ENCODE data around the gene BAZ1A. TPM values are rescaled to one million over a fixed set of nuclear protein-coding genes. Genes with fewer than 3 reads are reported as not detected.

The BAZ1A gene
- total RNA-seq, 1 donor from 2014 or later = 39.4 TPM

- TF ChIP-seq, protein P1, sequence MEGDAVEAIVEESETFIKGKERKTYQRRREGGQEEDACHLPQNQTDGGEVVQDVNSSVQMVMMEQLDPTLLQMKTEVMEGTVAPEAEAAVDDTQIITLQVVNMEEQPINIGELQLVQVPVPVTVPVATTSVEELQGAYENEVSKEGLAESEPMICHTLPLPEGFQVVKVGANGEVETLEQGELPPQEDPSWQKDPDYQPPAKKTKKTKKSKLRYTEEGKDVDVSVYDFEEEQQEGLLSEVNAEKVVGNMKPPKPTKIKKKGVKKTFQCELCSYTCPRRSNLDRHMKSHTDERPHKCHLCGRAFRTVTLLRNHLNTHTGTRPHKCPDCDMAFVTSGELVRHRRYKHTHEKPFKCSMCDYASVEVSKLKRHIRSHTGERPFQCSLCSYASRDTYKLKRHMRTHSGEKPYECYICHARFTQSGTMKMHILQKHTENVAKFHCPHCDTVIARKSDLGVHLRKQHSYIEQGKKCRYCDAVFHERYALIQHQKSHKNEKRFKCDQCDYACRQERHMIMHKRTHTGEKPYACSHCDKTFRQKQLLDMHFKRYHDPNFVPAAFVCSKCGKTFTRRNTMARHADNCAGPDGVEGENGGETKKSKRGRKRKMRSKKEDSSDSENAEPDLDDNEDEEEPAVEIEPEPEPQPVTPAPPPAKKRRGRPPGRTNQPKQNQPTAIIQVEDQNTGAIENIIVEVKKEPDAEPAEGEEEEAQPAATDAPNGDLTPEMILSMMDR (conservative IDR thresholded peaks at IDR 0.05; ENCODE audit: low read depth, low read length) = no peak
- DNase-seq (ENCODE audit: low read depth) = no peak
- peak overlapping the region; percentile 67 for H3K4me3 ChIP-seq (ENCODE audit: low read depth, low read length)
These were observed 1.4 kb downstream of the BAZ1A start for GRCh38 chr14:34873589-34874385.

- peak; percentile 37 for DNase-seq (ENCODE audit: low read depth)
- TF ChIP-seq, protein P1 (conservative IDR thresholded peaks at IDR 0.05; ENCODE audit: low read depth, low read length) = no peak
- peak overlapping the region; percentile 67 for H3K4me3 ChIP-seq (ENCODE audit: low read depth, low read length)
These were observed 2.2 kb downstream of the BAZ1A start for GRCh38 chr14:34872822-34873588.

- TF ChIP-seq, protein P1 (conservative IDR thresholded peaks at IDR 0.05; ENCODE audit: low read depth, low read length) = no peak
- DNase-seq (ENCODE audit: low read depth) = no peak
These were observed 8.0 kb downstream of the BAZ1A start for GRCh38 chr14:34867199-34867598.

DNA sequence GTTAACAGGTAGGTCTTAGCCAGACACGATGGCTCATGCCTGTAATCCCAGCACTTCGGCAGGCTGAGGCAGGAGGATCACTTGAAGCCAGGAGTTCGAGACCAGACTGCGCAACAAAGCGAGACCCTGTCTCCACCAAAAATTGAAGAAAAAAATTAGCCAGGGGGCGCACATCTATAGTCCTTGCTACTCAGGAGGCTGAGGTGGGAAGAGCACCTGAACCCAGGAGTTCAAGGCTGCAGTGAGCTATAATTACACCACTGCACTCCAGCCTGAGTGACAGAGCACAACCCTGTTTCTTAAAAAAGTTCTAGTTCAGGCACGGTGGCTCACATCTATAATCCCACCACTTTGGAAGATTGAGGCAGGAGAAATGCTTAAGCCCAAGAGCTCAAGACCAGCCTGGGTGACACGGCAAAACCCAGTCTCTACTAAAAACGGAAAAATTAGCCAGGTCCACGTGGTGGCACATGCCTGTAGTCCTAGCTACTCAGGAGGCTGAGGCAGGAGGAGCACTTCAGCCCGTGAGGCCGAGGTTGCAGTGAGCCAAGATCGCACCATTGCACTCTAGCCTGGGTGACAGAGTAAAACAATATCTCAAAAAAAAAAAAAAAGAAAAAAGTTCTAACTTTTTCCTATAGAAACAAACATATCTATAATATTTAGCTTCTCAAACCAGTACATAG lies 9.1 kb downstream of the BAZ1A start:
- H3K4me3 ChIP-seq (ENCODE audit: low read depth, low read length) = no peak overlapping the region
- no peak for DNase-seq (ENCODE audit: low read depth)
- TF ChIP-seq, protein P1 (conservative IDR thresholded peaks at IDR 0.05; ENCODE audit: low read depth, low read length) = no peak

More at GRCh38 chr14:34867199-34867598, 8.0 kb downstream of the BAZ1A start:
- no peak overlapping the region for H3K4me3 ChIP-seq (ENCODE audit: low read depth, low read length)

GRCh38 chr14:34863844-34864243 lies 11.3 kb downstream of the BAZ1A start:
- TF ChIP-seq, protein P1 (conservative IDR thresholded peaks at IDR 0.05; ENCODE audit: low read depth, low read length) = no peak
- no peak for DNase-seq (ENCODE audit: low read depth)
- no peak overlapping the region for H3K4me3 ChIP-seq (ENCODE audit: low read depth, low read length)

DNA sequence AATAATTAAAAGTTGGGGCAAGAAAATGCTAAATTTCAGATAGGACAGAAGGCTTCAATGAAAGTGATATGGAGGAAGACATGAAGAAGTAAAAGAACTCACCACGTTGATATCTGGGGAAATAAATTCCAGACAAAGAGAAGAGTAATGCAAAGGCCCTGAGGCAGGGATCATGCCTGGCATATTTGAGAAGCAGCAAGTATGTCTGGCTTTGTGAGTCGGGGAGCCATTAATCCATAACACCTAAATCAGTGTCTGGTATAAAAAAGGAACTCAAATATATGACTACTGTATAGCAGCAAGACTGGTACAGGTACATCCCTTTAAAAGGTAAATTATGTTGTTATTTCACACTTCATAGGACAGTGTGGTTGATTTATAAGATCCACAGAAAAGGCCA lies 16.4 kb downstream of the BAZ1A start:
- no peak for DNase-seq (ENCODE audit: low read depth)
- no peak overlapping the region for H3K4me3 ChIP-seq (ENCODE audit: low read depth, low read length)
- TF ChIP-seq, protein P1 (conservative IDR thresholded peaks at IDR 0.05; ENCODE audit: low read depth, low read length) = no peak
